GM10266 (cell line): Measurements from ENCODE around the gene ZNF391.

Experiments used
- DNase-seq: peaks from one replicate; pipeline ENCODE4 v3.0.0; 2012; ENCODE audit errors: extremely low spot score
- CTCF ChIP-seq: IDR thresholded peaks from 2 replicates; pipeline ENCODE4 v1.5.1; 2012; ENCODE audit warnings: mild to moderate bottlenecking, low read depth; ENCODE audit not compliant: control insufficient read depth, insufficient read depth; ENCODE audit errors: missing control alignments

ZNF391 gene

DNA sequence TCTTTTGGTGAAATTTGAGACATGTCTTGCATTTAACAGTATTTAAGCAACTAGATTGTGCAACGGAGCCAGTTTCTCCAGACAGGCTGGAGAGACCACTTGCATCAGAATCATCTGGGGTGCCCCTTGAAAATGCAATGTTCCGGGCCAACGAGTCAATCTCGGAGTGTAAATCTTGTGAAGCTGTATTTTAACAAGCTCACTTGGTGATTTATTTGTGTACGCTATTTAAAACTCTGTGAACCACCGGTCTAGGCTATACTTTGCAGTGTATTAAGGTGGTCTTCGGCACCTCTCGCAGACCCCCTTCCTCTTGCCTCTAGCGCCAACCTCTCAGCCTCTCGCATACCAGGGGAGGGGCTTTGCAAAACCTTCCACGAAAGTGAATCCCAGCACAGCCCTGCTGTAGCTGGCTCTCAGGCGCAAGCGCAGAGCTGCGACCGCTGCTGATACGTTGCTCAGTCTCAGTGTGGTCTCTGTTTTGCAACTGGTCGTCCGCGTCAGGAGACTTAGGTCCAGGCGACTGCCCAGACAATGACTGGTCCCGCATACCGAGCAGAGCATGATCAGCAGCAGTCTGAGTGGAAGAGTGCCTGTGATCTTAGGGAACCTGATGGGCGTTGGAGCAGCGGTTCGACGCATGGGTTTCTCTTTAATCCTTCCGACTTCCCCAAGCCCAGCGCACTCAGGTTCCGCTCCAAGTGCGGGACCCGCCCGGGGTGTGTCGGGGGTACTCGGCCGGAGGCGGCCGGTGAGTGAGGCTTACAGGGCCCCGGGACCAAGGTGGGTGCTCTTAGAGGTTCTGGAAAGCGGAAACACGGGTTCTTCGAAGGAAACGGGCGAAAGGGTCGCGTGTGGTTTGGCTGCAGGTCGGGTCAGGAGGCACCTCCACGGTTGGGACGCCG, at the start of gene ZNF391:
ZNF391 (plus strand) TSS at position 467 of the 905 bp plus-strand sequence. CDS start 11,612 bp downstream, outside the sequence.
- peak; percentile 83 for DNase-seq
- TF ChIP-seq CTCF = no peak

DNA sequence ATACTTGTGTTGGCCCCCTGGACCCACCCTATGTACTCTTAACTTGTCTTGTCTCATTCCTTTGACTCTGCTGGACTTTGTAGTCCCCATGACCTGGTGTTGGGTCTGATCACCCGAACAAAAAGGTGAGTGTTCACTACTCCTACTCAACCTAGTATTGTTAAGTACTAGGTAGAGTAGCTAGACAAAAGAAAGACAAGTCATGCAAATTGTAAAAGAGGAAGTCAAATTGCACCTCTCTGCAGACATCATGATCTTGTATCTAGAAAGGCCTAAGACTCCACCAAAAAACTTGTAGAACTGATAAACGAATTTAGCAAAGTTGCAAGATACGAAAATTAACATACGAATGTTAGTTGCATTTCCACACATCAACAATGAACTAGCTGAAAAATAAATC, 35.7 kb upstream of the ZNF391 start:
- TF ChIP-seq CTCF = no peak
- DNase-seq = no peak

GRCh38 chr6:27358786-27359185, 29.8 kb upstream of the ZNF391 start:
- DNase-seq = no peak
- TF ChIP-seq CTCF = no peak

DNA sequence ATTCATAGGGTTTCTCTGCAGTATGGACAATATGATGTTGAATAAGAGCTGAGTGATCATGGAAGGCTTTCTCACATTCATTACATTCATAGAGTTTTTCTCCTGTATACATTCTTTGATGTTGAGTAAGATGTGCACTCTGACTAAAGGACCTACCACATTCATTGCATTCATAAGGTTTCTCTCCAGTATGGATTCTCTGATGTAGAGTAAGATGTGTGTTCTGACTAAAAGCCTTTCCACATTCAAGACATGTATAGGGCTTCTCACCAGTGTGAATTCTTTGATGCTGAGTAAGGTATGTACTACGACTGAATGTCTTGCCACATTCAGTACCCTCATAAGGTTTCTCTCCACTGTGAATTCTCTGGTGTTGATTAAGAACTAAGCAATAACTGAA, 29.3 kb upstream of the ZNF391 start:
- TF ChIP-seq CTCF = no peak
- DNase-seq = no peak

DNA sequence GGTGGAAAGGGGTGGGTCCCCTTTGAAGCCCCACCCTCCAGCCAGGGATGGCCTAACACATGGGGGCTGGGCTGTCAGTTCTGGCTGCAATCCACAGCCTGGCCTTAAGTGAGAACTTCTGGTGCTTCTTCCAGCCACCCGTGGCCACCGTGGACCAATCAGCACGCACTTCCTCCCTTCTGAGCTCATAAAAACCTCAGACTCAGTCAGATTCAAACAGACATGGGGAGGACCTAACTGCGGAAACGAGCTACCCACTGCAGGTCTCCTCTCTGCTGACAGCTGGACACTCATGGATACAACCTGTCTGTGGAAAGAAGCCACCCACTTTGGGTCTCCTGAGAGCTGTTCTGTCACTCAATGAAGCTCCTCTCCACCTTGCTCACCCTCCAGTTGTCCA, 20.4 kb upstream of the ZNF391 start:
- no peak for DNase-seq

GRCh38 chr6:27370391-27370790, 18.2 kb upstream of the ZNF391 start:
- no peak for DNase-seq

More for the DNA sequence above, 20.4 kb upstream of the ZNF391 start:
- TF ChIP-seq CTCF = no peak

More at GRCh38 chr6:27370391-27370790, 18.2 kb upstream of the ZNF391 start:
- no peak for TF ChIP-seq CTCF
